ENCODE measurements around the gene OR51B4.

- TF ChIP-seq ZNF10 (tag by site-specific recombination; IDR thresholded peaks at IDR 0.05) (no peak), ZNF747 (tag by site-specific recombination; IDR thresholded peaks at IDR 0.05) (no peak), PRDM1 (tag by site-specific recombination; IDR thresholded peaks at IDR 0.05) (no peak), ZNF416 (tag by site-specific recombination; IDR thresholded peaks at IDR 0.05) (no peak), ZFP37 (tag by site-specific recombination; IDR thresholded peaks at IDR 0.05) (no peak), ZBTB21 (tag by site-specific recombination; IDR thresholded peaks at IDR 0.05) (no peak), REST (tag by site-specific recombination; IDR thresholded peaks at IDR 0.05) (no peak)
- TF ChIP-seq, protein P1, sequence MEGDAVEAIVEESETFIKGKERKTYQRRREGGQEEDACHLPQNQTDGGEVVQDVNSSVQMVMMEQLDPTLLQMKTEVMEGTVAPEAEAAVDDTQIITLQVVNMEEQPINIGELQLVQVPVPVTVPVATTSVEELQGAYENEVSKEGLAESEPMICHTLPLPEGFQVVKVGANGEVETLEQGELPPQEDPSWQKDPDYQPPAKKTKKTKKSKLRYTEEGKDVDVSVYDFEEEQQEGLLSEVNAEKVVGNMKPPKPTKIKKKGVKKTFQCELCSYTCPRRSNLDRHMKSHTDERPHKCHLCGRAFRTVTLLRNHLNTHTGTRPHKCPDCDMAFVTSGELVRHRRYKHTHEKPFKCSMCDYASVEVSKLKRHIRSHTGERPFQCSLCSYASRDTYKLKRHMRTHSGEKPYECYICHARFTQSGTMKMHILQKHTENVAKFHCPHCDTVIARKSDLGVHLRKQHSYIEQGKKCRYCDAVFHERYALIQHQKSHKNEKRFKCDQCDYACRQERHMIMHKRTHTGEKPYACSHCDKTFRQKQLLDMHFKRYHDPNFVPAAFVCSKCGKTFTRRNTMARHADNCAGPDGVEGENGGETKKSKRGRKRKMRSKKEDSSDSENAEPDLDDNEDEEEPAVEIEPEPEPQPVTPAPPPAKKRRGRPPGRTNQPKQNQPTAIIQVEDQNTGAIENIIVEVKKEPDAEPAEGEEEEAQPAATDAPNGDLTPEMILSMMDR (tag by site-specific recombination; IDR thresholded peaks at IDR 0.05), result no peak
- TF ChIP-seq, protein P2, sequence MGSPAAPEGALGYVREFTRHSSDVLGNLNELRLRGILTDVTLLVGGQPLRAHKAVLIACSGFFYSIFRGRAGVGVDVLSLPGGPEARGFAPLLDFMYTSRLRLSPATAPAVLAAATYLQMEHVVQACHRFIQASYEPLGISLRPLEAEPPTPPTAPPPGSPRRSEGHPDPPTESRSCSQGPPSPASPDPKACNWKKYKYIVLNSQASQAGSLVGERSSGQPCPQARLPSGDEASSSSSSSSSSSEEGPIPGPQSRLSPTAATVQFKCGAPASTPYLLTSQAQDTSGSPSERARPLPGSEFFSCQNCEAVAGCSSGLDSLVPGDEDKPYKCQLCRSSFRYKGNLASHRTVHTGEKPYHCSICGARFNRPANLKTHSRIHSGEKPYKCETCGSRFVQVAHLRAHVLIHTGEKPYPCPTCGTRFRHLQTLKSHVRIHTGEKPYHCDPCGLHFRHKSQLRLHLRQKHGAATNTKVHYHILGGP (tag by site-specific recombination; IDR thresholded peaks at IDR 0.05), result no peak
Measured at GRCh38 chr11:5288108-5288905, 13.4 kb downstream of the OR51B4 start.
